HepG2 (cell line): ENCODE data around the gene ODR4. TPM values are rescaled to one million over a fixed set of nuclear protein-coding genes. Genes with fewer than 3 reads are reported as not detected.

ENCODE experiments used
- AGO2 ChIP-seq: fragments of 200-400 bp; formaldehyde crosslinking; optimal IDR thresholded peaks from 2 replicates; pipeline ENCODE3; 2017; ENCODE audit warnings: mild to moderate bottlenecking, low read depth, low read length, moderate library complexity
- BCLAF1 ChIP-seq: fragments of 450-650 bp; IDR thresholded peaks from 2 replicates; pipeline ENCODE4 v1.6.1; 2017; ENCODE audit warnings: mild to moderate bottlenecking
- FOXO1 ChIP-seq: sonication (generic); formaldehyde crosslinking; IDR thresholded peaks from 2 replicates; pipeline ENCODE4 v1.4.0; 2020; ENCODE audit warnings: missing genetic modification reagents
- GRHL1 ChIP-seq: sonication (generic); formaldehyde crosslinking; conservative IDR thresholded peaks from 2 replicates; pipeline ENCODE4 v1.8.0; 2022; ENCODE audit warnings: missing genetic modification reagents
- HMGXB4 ChIP-seq, 2 experiments: sonication (generic) in 1 of 2; formaldehyde crosslinking in 1 of 2; IDR thresholded peaks; 2 replicates each; pipeline versions ENCODE4 v1.4.0 to v1.6.1; 2018 to 2020; ENCODE audit warnings: missing genetic modification reagents in 2 of 2, borderline replicate concordance in 1 of 2, low read depth in 1 of 2, mild to moderate bottlenecking in 1 of 2, missing biosample characterization in 1 of 2
- KLF11 ChIP-seq: IDR thresholded peaks from 2 replicates; pipeline ENCODE4 v1.6.1; 2016; ENCODE audit warnings: missing compliant biosample characterization
- SNAPC4 ChIP-seq: sonication (generic); formaldehyde crosslinking; IDR thresholded peaks from 2 replicates; pipeline ENCODE4 v1.4.0; 2020; ENCODE audit warnings: mild to moderate bottlenecking, missing genetic modification reagents
- U2AF2 ChIP-seq: fragments of 200-400 bp; formaldehyde crosslinking; IDR thresholded peaks from 2 replicates; pipeline ENCODE4 v1.6.1; 2017; ENCODE audit warnings: low read depth, mild to moderate bottlenecking, low read length
- ZFP36L1 ChIP-seq: sonication (generic); formaldehyde crosslinking; IDR thresholded peaks from 2 replicates; pipeline ENCODE4 v1.8.0; 2022; ENCODE audit warnings: mild to moderate bottlenecking, missing genetic modification reagents, moderate library complexity
- ZNF430 ChIP-seq: sonication (generic); formaldehyde crosslinking; IDR thresholded peaks from 2 replicates; pipeline ENCODE4 v1.9.0; 2021; ENCODE audit warnings: mild to moderate bottlenecking, missing genetic modification reagents
- ZNF512 ChIP-seq: sonication (generic); formaldehyde crosslinking; IDR thresholded peaks from 2 replicates; pipeline ENCODE4 v1.4.0; 2020; ENCODE audit warnings: mild to moderate bottlenecking, missing genetic modification reagents
- ZNF580 ChIP-seq: IDR thresholded peaks from 2 replicates; pipeline ENCODE4 v1.6.1; 2016; ENCODE audit warnings: low read depth, borderline replicate concordance
- ZNF788 ChIP-seq: sonication (generic); formaldehyde crosslinking; IDR thresholded peaks from 2 replicates; pipeline ENCODE4 v1.5.0; 2020; ENCODE audit warnings: mild to moderate bottlenecking, missing genetic modification reagents, borderline replicate concordance
- polyA plus RNA-seq, 8 experiments: library from polyadenylated mRNA; depleted of rRNA in 3 of 8; stranded (reverse) in 7 of 8; unstranded in 1 of 8; fragments of >200 nt; fragmentation: Illumina TruSeq in 4 of 8; extraction: Trizol in 4 of 8; gene quantifications; 2 replicates each; pipeline versions ENCODE4 v1.2.1 to v1.2.3, GENCODE V29; 2011 to 2016; ENCODE audit warnings: low read depth in 4 of 8, missing spikeins in 1 of 8, mixed read lengths in 1 of 8; ENCODE audit not compliant: insufficient read depth in 1 of 8
- total RNA-seq, 5 experiments: library from RNA; depleted of rRNA; stranded (reverse); fragments of >200 nt; fragmentation: Illumina TruSeq; extraction: Trizol; gene quantifications; 2 replicates each; pipeline ENCODE4 v1.2.3, GENCODE V29; 2016; ENCODE audit warnings: low read depth in 1 of 5

The ODR4 gene
- total and polyA plus RNA-seq, 2 of the 13 experiments (the other 11 are each of a cell fraction or from before 2014, with no cell fraction given) = 16.3 to 22.0 TPM

- TF ChIP-seq SNAPC4 (peak; percentile 63; the same call in 1 of the 2 replicates), ZNF580 (CRISPR knock-in tag) (no peak), GRHL1 (CRISPR knock-in tag) (no peak), ZNF512 (no peak), HMGXB4 (CRISPR knock-in tag; IDR thresholded peaks at IDR 0.05; ENCODE audit: borderline replicate concordance in 1 of 2, low read depth in 1 of 2) (peak; percentile 98 to 99; a peak in 3 of 4 replicates), KLF11 (peak; percentile 83; the same call in 1 of the 2 replicates), U2AF2 (no peak), BCLAF1 (no peak), FOXO1 (CRISPR knock-in tag) (no peak), AGO2 (peak; percentile 86), ZNF430 (CRISPR knock-in tag) (peak; percentile 97), ZNF788 (CRISPR knock-in tag) (peak; percentile 93; the same call in 1 of the 2 replicates), ZFP36L1 (no peak)
These were observed at the start of gene ODR4, which contains the start of gene TPR (continued) for GRCh38 chr1:186375152-186375928.
